Nephron progenitor cell (in vitro differentiated cells): ENCODE data around the gene TUT4.

Experiments used
- DNase-seq: peaks from one replicate; pipeline ENCODE4 v3.0.0; 2021
- H3K27ac Mint-ChIP-seq: 2 replicates; pipeline ENCODE4 v1.8.0; 2021; ENCODE audit warnings: mild to moderate bottlenecking, moderate library complexity, mixed read lengths
- H3K27me3 Mint-ChIP-seq: 2 replicates; pipeline ENCODE4 v1.8.0; 2021; ENCODE audit warnings: mild to moderate bottlenecking, low read depth, mixed read lengths; ENCODE audit not compliant: poor library complexity
- H3K36me3 Mint-ChIP-seq: 2 replicates; pipeline ENCODE4 v1.8.0; 2021; ENCODE audit warnings: low read depth, mixed read lengths
- H3K4me1 Mint-ChIP-seq: 2 replicates; pipeline ENCODE4 v1.8.0; 2021; ENCODE audit warnings: mixed read lengths
- H3K4me3 Mint-ChIP-seq: 2 replicates; pipeline ENCODE4 v1.8.0; 2021; ENCODE audit warnings: mild to moderate bottlenecking, moderate library complexity, mixed read lengths
- H3K9me3 Mint-ChIP-seq: 2 replicates; pipeline ENCODE4 v1.8.0; 2021; ENCODE audit warnings: mild to moderate bottlenecking, moderate library complexity, mixed read lengths
- TF ChIP-seq, protein P1 (sequence below): fragments of 200-600 bp; sonication (generic); IDR thresholded peaks from 2 replicates; pipeline ENCODE4 v1.5.0; 2021; ENCODE audit warnings: antibody characterized with exemption

The TUT4 gene

DNA sequence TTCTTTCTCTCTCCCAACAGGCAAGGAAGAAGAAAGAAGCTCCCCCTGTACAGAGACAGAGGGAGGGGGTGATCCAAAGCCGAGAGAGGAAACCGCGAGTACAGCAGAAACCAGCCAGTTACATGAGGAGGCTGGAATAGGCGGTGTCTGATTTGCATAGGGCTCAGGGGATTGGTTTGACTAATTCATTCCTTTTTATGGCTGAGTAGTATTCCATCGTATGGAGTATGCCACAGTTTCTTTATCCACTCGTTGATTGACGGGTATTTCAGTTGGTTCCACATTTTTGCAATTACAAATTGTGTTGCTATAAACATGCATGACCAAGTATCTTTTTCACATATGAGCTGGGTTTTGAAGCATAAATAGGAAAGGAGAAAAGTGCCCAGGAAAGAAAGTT lies 45.8 kb upstream of the TUT4 start:
- Mint-ChIP-seq H3K9me3 (no peaks in the 10 kb centered on the region), H3K27me3 (peaks cover 28% of the 10 kb centered on the region), H3K4me3 (no peak overlapping the region), H3K4me1 (peaks cover 37% of the 10 kb centered on the region), H3K27ac (no peak overlapping the region), H3K36me3 (no peaks in the 10 kb centered on the region)
- no peak for DNase-seq
- TF ChIP-seq, protein P1, sequence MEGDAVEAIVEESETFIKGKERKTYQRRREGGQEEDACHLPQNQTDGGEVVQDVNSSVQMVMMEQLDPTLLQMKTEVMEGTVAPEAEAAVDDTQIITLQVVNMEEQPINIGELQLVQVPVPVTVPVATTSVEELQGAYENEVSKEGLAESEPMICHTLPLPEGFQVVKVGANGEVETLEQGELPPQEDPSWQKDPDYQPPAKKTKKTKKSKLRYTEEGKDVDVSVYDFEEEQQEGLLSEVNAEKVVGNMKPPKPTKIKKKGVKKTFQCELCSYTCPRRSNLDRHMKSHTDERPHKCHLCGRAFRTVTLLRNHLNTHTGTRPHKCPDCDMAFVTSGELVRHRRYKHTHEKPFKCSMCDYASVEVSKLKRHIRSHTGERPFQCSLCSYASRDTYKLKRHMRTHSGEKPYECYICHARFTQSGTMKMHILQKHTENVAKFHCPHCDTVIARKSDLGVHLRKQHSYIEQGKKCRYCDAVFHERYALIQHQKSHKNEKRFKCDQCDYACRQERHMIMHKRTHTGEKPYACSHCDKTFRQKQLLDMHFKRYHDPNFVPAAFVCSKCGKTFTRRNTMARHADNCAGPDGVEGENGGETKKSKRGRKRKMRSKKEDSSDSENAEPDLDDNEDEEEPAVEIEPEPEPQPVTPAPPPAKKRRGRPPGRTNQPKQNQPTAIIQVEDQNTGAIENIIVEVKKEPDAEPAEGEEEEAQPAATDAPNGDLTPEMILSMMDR: no peak

DNA sequence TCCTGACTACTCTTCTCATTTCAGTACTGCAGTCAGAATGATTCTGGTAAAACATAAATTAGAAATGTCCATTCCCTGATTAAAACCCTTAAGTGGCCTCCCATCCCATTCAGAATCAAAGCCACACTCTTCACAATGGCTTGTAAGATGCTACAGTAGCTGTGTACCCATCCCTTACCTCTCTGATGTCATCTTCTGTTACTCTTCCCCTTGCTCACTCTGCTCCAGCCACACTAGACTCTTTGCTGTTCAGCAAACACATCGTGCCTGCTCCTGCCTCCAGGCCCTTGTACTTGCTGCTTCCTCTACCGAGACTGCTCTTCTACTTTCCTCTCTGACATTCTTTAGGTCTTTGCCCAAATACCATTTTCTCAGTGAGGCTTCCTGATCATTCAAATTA lies 45.0 kb upstream of the TUT4 start:
- H3K4me1 Mint-ChIP-seq: peaks cover 29% of the 10 kb centered on the region
- no peak for DNase-seq
- no peaks in the 10 kb centered on the region for H3K36me3 Mint-ChIP-seq
- H3K4me3 Mint-ChIP-seq: no peak overlapping the region
- H3K9me3 Mint-ChIP-seq: no peaks in the 10 kb centered on the region
- H3K27ac Mint-ChIP-seq: no peak overlapping the region
- TF ChIP-seq, protein P1: no peak
- peaks cover 22% of the 10 kb centered on the region for H3K27me3 Mint-ChIP-seq

- H3K4me1 Mint-ChIP-seq: peaks cover 31% of the 10 kb centered on the region
- H3K36me3 Mint-ChIP-seq: no peaks in the 10 kb centered on the region
- no peak overlapping the region for H3K4me3 Mint-ChIP-seq
Observed at GRCh38 chr1:52595061-52595460, 42.2 kb upstream of the TUT4 start.

GRCh38 chr1:52593495-52593894 lies 40.6 kb upstream of the TUT4 start:
- no peak overlapping the region for H3K27ac Mint-ChIP-seq
- no peaks in the 10 kb centered on the region for H3K9me3 Mint-ChIP-seq
- H3K4me3 Mint-ChIP-seq: no peak overlapping the region
- DNase-seq: no peak
- H3K4me1 Mint-ChIP-seq: peaks cover 47% of the 10 kb centered on the region
- H3K27me3 Mint-ChIP-seq: peaks cover 6% of the 10 kb centered on the region
- TF ChIP-seq, protein P1: no peak
- no peaks in the 10 kb centered on the region for H3K36me3 Mint-ChIP-seq

More at GRCh38 chr1:52595061-52595460, 42.2 kb upstream of the TUT4 start:
- TF ChIP-seq, protein P1: no peak
- H3K9me3 Mint-ChIP-seq: no peaks in the 10 kb centered on the region
- no peak for DNase-seq
- H3K27ac Mint-ChIP-seq: no peak overlapping the region
- peaks cover 6% of the 10 kb centered on the region for H3K27me3 Mint-ChIP-seq

- Mint-ChIP-seq H3K9me3 (no peaks in the 10 kb centered on the region), H3K27me3 (no peaks in the 10 kb centered on the region), H3K36me3 (no peaks in the 10 kb centered on the region), H3K4me1 (peaks cover 50% of the 10 kb centered on the region), H3K27ac (no peak overlapping the region), H3K4me3 (no peak overlapping the region)
- DNase-seq: no peak
- TF ChIP-seq, protein P1: no peak
Observed at GRCh38 chr1:52592637-52593323, 39.9 kb upstream of the TUT4 start.

DNA sequence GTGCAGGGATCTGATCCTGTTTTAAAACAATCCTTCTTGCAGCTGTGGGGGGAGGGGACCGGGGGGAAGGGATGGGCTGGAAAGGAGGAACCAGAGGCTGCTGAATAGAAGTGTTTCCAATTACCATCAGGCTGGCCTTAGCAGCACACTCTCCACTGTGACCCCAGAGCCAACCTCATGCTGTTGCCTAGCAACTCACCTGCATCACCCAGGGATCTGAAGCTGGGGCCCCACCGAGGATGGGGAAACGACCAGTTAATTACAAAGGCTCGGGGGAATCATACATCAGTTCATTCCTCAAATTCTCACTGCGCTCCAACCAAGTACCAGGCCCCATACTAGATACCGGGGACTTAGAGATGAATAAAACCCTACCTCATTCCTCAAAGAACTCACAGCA lies 37.4 kb upstream of the TUT4 start:
- H3K27ac Mint-ChIP-seq: peak overlapping the region; percentile 62

More for the DNA sequence above, 37.4 kb upstream of the TUT4 start:
- Mint-ChIP-seq H3K36me3 (no peaks in the 10 kb centered on the region), H3K4me1 (peaks cover 64% of the 10 kb centered on the region), H3K9me3 (no peaks in the 10 kb centered on the region), H3K27me3 (no peaks in the 10 kb centered on the region), H3K4me3 (peak overlapping the region; percentile 39)
- TF ChIP-seq, protein P1: no peak
- peak; percentile 65 for DNase-seq
